HL-60/S4 treated with retinoic acid at 250 ng/mL for 4 days and 3 days (cell line): ENCODE results near the gene TAF13.
"Not testable (repeated sequence)": the region's sequence is repeated elsewhere in the genome, so short reads cannot be mapped to it uniquely, and the experiment has no call there.

ENCODE experiments used
- in situ Hi-C: fragments of 300-500 bp; cut with MboI; formaldehyde crosslinking; loops from 2 replicates; pipeline ENCODE4 v1.7.0; 2022; ENCODE audit warnings: low sequenced_read_pairs

TAF13 gene

DNA sequence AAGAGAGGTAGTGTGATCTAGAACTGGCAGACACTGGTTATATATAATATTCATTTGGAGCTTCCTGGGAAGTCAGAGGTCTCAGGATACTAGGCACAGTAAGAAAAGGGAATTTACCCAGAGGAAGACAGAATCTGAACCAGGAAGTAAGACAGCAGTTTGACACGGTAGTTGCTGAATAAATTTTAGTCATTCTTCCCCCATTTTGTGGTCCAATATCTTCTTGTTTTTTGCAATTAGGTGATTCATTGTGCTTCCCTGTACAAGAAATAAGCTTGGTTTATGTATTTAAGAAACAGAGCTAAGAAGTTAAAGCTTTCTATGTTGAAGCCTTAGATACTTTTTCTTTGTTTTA is 16.0 kb upstream of the TAF13 start:
- in situ Hi-C loops = no loop called here

DNA sequence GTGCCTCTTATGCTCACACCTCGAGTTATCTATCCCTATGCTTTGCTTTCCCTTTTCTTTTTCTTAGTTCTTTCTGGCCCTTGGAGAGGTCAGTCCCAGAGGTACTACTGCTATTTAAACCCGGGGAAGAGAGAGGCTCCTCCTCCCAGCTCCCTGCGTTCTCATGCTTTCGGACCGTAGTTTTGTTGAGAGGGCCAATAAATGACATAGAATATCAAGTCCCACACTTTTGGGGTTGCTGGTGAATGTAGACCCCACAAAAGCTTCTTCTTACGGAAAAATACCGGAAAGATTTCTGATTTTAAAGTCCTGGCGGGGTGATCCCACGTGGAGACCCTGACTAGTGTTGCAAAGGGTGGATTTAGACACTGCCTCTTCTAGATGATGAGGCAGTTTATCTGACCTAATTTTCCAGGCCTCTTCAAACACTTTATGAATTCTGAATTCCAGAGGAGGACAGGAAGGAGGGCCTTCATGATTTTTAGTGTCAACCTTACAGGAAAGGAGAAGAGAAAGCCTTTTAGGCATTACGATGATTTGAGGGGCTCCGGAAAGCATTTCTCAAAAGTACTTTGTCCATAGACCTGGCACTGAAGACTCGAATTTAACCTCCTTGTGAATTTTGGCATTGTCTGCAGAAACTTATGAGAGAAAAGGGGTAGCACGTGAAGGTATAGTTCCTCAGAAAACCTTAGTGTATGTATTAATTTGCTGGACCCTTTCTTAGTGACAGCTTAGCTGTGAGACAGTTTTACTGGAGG is 15.5 kb upstream of the TAF13 start:
- in situ Hi-C loops = no loop called here

DNA sequence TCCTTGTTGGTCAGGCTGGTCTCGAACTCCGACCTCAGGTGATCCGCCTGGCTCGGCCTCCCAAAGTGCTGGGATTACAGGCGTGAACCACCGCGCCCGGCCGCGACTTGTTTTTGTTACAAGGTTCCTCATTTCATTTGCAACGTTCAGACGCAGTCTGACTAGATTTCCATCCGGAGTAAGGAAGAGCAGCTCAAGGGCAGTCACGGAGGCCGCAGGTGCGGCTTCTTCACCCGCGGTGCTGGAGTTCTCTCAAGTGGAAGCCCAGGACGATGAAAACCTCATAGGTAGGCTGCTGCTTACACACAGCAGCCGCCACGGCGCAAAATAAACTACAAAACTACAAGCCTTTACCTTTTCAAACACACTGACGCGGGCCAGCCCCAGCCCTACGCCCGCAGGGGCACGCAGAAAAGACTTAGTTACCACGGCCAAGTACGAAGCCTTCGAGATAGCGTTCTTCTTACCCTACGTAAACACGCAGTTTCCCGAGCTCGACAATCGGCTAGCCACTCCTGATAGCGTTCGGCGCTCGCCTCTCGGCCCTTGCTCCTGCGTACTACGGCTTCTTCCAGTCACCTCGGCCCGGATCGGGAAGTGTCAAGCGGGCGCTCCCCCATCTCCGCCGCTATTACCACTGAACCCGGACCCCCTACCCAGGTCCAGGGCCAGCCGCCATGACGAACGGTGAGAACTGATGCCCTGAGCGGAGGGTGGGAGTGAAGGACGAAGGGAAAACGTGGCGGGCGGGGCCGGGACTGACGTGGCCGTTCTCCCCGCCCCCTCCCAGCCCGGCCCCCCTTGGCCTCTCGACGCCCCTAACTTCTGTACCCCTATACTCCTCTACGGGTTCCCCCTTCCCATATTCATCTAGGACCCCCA is 14.6 kb upstream of the TAF13 start, which contains the start of gene TMEM167B:
Gene TMEM167B, plus strand, starts transcription at position 569 of the 882 bp plus-strand sequence. Its CDS starts 109 bp downstream, at position 678.
- in situ Hi-C loops = no loop called here

DNA sequence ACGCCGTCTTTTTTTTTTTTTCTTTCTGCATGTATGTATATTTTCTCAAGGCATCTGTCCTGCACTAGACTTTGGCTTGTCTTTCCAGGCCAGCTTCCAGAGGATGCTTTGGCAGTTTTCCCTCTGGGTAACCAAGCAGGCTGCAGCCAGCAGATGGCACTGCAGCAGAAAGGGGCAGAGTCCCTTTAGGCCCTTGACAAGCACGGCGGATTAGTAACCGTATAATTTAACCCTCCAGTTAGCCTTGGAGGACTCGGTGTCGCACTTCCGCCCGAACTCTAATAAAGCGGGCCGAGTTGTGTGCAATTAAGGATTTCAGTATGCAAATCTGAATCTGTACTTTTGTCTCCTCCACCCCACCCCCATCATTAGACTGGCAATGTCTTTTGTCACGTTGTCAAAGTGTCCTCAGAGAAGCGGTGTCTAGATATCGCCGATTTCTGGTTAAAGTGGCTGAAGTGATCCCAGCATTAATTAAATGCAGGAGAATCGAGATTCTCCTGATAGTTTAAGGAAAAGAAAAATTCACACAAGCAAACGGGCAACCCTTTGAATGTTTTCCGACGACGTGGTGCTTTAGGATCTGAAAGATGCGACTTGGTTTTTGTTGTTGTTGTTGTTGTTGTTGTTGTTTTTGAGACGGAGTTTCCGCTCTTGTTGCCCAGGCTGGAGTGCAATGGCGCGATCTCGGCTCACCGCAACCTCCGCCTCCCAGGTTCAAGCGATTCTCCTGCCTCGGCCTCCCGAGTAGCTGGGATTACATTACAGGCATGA is 13.6 kb upstream of the TAF13 start:
- in situ Hi-C loops = no loop called here

DNA sequence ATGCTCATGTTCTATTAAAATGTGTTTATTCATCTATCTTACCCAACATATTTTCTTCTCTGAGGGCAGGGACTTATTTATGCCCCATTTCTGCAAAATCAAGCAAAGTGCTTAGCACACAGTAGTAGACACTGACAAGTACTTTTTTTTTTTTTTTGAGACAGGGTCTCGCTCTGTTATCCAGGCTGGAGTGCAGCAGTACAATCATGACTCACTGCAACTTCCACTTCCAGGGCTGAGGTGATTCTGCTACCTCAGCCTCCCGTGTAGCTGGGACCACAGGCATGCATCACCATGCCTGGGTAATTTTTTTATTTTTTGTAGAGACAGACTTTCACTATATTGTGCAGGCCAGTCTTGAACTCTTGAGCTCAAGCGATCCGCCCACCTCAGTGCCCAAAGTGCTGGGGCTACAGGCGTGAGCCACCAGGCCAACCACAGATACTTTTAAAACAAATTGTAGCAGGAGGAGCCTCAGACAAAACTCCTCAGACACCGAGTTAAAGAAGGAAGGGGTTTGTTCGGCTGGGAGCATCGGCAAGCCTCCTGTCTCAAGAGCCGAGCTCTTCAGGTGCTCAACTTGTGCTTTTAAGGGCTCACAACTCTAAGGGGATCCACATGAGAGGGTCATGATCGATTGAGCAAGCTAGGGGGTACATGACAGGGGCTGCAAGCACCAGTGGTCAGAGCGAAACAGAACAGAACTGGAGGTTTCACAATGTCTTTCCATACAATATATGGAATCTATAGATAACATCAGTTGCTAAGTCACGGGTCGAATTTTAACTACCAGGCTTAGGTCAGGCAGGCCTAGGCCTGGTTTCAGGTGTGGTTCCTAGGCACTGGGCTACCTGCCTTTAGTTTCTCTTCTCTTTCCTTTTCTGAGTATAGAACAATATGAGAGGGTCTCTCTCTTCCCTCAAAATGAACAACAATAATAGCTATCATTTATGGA is 9.0 kb upstream of the TAF13 start:
- in situ Hi-C loops = no loop called here

DNA sequence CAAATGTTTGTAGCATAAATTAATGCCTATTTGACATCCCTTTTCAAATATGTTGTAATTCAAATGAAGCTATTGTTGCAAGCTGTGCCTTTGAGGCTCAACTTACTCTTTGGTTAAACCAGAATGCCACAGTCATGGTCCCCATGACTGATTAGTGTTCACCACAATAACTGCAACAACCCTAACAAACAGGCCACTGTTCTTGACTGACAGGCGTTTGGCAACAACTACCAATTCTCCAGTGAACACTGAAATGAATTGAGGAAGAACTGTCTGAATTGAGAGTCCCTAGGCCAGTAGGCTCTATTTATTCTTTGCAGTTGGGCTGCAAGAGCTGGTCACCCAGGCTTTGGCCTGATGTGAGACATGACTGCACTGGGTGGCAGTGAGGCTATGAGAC is 8.1 kb upstream of the TAF13 start:
- in situ Hi-C loops = no loop called here

DNA sequence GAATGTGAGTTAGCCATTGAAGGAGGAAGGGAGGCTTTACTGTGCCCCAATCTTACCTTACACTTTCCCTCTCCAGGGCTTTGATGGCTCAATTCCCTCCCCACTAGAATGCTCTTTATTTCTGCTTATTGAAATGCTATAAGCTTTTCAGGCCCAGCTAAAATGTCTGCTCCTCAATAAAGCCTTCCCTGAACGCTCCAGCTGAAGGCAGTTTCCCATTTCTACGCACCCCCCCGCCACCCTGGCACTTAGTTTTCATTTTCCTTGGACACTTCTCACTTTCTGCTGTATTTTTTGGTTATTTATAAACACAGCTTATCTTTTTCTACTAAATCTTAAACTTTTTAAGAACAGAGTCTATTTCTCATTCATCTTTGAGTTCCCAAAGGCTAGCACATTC is 7.7 kb upstream of the TAF13 start:
- in situ Hi-C loops = no loop called here

DNA sequence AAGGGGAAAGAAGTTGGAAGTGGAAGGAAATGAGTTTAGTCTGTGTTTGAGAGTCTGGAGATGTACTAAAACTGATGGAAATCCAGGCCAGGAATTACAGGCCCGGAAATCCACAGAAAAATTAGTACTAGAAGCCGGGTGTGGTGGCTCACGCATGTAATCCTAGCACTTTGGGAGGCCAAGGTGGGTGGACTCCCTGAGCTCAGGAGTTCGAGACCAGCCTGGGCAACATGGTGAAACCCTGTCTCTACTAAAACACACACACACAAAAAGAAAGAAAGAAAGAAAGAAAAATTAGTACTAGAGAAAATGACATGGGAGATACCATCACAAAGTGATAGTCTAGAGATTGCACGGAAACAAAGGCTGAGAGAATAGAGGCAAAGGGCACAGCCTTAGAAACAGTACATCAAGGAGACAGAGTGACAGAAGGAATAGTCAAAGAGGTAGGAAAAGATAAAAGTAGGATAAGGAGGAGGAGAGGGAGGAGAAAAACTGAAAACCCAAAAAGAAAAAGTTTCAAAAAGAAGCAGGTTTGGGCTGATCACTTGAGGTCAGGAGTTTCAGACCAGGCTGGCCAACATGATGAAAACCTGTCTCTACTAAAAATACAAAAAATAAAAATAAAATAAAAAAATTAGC is 4.8 kb upstream of the TAF13 start:
- in situ Hi-C loops = no loop called here

DNA sequence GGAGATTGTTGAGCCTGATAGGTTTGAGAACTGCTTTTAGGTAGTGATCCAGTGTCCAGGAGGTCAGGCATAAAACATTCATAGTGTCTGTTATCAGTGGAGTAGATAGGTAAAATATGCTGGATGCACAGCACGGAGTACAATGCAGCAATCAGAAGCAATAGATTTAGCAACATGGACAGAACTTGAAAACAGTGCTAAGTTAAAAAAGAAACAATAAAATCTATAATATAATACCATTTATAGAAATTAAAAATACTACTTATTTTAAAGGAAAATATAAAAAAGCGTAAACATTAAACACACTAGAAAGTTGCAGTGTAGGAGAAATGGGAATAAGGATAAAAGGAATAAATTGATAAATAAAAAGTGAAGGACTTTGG is 3.4 kb upstream of the TAF13 start:
- in situ Hi-C loops = no loop called here

DNA sequence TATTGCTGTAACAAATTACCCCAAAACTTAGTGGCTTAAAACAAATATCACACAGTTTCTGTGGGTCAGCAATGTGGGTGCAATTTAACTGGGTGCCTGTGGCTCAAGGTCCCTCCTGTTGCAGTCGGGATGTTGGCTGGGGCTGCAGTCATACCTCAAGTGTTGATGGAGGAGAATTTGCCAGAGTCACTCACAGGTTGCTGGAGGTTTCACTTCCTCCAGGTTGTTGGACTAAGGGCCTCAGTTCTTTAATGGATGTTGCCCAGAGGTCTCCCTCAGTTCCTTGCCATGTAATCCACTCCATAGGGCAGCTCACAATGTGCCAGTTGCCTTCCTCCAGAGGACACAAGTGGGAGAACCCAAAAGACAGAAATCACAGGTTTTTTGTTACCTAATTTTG is 2.5 kb upstream of the TAF13 start:
- in situ Hi-C loops = no loop called here

DNA sequence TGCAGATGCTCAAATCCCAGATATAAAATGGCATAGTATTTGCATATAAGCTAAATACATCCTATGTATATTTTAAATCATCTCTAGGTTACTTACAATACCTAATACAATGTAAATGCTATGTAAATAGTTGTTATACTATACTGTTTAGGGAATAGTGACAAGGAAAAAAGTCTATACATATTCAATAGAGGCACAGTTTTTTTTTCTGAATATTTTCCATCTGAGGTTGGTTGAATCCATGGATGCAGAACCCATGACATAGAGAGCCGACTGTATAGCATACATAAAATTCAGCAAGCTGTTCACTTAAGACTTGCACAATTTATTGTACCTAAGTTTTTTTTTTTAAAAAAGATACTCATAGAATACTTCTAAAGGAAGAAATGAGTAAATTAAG is 6.5 kb downstream of the TAF13 start:
- in situ Hi-C loops = no loop called here

DNA sequence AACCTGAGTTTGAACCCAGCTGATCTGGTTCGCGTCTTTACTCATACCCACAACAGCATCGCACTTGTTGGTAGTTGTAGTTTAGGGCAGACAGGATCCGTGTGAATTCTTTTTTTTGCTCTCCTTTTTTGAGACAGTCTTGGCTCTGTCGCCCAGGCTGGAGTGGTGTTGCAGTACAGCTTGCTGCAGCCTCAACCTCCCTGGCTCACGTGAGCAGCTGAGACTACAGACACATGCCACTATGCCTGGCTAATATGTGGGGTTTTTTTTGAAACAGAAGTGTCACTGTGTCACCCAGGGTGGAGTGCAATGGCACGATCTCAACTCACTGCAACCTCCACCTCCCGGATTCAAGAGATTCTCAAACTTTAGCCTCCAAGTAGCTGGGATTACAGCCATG is 7.9 kb downstream of the TAF13 start:
- in situ Hi-C loops = no loop called here

DNA sequence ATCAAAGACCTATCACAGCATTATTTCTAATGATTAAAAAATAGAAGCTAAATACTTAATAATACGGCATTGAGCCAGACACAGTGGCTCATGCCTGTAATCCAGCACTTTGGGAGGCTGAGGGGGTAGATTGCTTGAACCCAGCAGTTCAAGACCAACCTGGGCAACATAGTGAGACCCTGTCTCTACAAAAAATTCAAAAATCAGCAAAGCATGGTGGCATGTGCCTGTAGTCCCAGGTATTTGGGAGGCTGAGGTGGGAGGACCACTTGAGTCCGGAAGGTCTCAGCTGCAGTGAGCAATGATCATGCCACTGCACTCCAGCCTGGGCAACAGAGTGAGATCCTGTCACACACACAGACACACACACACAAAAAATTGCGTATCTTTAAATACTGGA is 10.7 kb downstream of the TAF13 start:
- in situ Hi-C loops = no loop called here

DNA sequence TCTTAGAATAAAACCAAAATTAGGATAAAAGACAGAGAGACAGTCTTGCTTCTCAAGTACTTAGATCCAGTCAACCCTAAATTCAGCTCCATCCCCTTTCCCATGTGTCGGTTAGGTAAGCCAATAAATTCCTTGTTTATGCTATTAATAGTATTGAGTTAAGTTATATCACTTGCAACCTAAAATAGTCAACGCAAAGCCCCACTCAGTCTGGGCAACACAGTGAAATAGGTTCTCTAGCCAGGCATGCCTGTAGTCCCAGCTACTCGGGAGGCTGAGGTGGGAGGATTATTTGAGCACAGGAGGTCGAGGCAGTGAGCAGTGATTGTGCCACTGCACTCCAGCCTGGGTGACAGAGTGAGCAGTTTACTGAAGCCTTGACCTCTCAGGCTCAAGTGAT is 14.6 kb downstream of the TAF13 start:
- in situ Hi-C loops = no loop called here

DNA sequence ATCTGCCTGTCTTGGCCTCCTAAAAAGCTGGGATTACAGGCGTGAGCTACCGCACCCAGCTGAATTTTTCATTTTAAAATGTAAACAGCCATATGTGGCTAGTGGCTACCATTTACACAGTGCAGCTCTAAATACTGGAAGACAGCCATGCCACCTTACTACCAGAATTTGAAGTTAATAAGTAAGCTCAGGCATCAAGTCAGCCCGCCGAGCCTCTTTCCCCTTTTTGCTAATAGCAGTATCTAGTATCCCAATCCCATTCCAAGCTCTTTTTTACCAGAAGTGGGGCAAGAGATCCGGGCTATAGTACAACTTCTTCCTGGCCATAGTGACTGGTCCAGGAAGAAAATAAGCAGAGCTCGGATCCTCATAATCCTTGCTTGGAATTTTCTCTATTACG is 15.1 kb downstream of the TAF13 start:
- in situ Hi-C loops = no loop called here

DNA sequence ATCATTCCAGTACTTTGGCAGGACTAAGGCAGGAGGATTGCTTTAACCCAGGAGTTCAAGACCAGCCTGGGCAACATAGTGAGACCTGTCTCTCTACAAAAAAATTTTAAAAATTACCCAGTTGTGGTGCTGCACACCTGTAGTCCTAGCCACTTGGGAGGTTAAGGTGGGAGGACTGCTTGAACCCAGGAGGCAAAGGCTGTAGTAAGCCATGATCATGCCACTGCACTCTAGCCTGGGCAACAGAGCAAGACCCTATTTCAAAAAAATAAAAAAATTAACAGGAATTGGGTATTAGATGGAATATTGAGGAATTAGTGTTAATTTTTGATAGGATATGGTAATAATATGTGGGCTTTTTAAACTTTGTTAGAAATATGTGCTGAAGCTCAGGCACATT is 16.8 kb downstream of the TAF13 start:
- in situ Hi-C loops = no loop called here

DNA sequence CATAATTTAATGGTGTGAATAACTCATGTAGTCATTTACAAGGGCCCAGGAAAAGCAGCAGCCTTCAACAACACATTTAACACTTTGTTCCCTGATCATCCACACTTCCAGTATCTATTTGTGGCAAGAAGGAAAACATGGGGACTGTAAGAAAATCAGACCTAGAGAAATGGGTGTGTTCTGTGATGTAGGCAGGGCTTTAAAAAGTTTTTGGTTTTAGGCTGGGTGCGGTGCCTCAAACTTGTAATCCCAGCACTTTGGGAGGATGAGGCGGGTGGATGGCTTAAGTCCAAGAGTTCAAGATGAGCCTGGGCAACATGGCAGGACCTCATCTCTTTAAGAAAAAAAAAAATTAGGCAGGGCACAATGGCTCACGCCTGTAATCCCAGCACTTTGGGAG is 19.7 kb downstream of the TAF13 start:
- in situ Hi-C loops = no loop called here

DNA sequence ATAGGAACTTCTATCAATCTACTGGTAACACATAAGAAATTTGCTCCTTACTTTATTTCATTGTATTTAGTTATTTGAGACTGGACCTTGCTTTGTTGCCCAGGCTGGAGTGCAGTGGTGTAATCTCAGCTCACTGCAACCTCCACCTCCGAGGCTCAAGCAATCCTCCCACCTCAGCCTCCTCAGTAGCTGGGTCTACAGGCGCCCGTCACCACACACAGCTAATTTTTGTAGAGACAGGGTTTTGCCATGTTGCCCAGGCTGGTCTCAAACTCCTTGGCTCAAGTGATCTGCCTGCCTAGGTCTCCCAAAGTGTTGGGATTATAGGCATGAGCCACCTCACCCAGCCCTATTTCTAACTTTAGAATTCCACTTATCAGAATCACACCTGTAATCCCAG is 23.7 kb downstream of the TAF13 start:
- in situ Hi-C loops = not testable (repeated sequence)

DNA sequence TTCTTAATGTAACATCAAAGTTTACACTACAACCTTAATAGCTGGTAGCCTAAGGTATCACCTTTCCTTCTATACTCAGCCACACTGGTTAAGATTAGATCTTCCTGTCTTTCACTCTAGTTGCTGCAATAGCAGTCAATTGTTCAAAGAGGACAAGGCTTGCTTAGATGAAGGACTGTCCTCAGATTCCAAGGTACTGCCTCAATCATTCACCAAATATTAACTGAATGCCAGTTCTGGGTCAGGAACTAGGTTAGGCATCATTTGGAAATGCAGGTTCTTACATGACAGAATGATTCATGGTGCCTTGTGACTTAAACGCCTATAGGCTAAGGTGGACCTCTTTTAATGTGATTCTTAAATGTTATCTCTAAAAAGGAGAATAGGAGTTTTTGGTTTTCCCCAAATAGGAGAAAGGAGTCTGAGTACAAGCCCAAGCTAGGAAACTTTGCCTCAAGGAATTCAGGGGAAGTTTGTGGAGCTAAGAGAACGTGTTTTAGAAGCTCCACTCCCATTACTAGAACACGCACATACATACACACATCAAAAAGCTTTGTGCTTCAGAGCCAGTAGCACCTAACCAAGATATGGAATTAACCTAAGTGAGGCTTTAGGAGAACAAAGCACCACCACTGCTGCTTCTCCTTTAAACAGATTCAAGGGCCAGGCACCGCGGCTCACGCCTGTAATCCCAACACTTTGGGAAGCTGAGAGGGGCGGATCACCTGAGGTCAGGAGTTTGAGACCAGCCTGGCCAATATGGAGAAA is 25.4 kb downstream of the TAF13 start:
- in situ Hi-C loops = no loop called here
